NCI-H1930 (cell line): Measurements from ENCODE around the gene DGKG.

Experiments
- DNase-seq, 2 experiments: peaks; one replicate each; lab custom pipeline; 2025; lab: John Stamatoyannopoulos, UW

The DGKG gene

DNA sequence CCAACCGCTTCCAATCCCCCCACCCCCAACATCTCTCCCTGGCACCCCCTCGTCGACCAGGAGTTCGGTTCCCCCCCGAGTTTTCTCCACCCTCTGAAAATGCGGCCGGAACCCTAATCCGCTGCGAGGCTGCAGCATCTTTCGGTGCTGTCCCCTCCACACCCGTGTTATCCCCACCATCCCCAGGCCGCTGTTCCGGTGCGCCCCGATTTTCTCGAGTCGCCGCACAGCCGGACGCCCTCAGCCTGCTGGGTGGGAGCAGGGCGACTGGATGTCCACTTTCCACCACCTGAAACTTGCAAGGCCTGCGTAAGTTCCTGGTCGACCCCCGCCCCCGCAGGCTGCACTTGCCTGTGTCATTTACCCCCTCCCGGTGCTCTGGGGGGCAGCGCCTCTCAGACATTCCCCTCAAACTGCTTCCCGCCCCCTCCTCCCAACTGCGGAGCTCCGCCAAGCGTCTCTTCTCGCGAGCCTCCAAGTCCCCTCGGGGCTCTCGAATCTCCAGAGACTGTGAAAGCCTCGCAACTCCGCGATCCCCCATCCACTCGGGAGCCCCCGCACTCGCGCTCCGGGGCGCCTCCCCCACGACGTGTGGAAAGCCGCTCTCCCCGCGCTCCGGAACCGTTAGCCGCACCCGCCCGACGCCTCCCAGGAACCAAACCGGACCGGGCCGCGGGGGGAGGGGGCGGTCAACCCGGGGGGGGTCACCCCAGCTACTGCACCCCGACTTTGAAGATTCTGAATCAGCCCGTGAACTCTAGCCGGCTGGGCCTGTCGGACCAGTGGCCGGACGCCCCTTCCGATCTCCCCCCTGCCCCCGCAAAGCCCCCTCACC, 253.7 kb downstream of the DGKG start:
- DNase-seq = peak; percentile 46 to 63

DNA sequence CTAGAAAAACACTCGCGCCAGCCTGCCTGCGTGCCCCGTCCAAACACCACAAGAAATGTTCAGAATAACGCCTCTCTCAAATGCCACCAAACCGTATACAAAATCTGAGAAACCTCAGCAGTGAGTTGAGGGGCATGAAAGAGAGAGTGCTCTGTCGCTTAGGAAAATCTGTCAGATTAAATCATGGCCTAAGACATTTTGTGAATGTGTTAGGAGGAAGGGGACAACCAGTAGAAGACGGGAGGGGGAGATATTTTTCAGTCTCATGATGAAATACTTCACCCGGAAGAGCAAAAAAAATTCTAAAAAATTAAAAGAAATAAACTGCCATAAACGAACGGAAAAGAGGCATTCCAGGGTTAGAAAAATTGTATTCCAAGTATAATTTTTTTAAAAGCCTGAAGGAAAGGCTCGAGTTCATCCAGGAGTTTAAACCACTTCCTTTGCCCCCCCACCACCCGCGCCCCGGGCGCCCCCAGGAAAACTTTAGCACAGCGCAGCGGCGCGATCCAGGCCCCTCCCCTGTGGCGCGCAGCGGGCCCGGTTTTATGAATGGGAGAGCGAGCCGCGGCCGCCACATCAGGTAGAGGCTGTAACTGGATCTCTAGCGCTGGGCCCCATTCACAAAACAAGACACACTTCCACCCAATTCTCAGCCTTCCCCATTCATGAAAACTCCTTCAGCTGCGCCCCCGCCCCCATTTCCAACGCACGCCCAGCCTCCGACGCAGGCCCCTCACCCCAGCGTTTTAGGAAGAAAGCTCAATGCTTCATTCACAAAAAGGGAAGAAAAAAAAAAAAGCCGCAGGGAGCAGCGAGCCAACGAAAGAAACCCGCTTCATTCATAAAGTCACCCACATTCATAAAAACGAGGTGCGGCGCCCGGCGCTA, 254.6 kb downstream of the DGKG start:
- peak; percentile 59 to 78 for DNase-seq

DNA sequence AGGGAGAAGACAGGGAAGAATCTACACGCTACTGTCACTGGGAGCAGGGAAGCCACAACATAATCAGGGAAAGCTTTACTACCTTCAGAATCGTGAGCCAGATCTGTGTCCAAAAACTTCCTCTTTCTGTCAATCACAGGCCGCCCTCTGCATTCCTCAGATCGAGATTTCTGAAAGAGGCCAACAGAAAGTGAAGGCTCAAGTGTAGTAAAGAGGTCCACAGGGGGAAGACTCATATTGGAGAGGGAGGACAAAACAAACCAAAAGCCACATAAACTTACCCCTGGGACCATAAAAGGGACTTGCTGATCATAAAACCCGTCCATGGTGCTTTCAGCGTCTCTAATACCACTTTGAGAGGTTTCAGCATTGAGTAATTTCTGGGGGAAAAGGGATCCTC, 256.5 kb downstream of the DGKG start:
- DNase-seq = no peak

DNA sequence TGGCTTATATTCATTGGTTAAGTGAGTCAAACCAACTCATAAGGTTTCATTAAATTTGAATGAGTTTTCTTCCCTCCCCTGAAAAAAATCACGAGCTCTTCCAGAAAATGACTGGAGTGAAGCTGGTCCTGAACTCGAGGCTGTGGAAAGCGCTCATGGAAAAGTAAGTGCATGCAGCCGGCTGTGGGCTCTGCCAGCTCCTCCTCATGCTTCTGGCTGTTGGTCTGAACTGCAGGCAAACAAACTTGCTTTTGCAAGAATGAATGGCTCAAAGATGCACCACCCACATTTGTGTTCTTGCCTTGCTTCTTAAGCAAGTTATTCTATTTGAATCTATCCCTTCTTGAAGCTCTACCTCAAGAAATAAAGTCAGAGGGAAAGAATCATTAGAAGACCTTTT, 259.3 kb downstream of the DGKG start:
- no peak for DNase-seq

DNA sequence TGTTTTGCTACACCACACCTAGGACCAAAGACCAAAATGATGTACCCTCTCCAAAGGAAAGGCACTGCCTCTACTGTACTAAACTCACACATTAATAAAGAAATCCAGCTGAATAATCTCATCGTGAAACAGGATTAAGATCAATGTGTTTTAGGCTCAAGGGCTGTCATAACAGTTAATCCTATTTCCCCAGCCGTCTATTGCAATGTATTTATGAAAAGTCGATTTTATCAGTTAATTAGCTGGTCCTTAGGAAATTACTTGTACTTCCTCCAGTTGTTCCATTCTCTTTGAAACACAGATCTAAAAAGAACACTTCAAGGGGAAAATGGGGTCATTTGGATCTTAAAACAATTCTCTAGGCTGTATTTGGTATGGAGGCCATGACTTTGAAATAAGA, 261.6 kb downstream of the DGKG start:
- no peak for DNase-seq

DNA sequence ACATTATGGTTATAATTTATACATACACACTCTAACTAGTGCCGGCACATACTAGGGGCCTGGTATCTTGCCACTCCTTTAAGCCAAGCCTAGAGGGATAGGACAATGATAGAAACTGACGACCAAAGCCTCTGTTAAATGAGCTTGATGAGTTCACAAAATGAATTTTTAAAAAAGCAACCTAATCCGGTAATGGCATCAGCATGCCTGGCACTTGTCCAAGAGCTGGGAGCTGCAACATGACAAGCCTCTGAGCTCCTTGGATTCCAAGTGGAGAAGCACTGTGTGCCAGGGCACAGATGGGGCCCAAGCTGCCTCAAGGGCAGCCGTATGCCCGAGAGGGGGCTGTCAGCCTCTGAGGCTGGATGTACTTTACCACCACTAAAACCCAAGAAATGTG, 262.9 kb downstream of the DGKG start:
- no peak for DNase-seq

DNA sequence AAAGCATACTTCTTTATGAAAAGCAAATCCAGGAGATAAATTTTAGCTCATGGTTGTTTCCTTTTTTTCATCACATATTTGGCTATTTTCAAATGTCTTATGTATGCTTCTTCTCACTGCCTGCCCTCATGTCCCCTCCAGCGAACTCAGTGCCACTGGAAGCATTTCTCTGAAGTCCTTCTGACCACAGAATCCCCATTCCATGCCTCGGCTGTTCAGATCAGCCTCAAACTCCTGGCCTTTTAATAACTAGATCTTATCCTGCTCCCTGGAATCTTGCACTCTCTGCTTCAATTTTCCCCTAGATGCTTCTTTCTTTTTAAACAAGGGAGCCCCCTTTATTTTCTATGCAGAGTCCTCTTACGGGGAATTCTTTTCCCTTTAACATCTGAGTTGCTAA, 263.3 kb downstream of the DGKG start:
- DNase-seq = no peak

DNA sequence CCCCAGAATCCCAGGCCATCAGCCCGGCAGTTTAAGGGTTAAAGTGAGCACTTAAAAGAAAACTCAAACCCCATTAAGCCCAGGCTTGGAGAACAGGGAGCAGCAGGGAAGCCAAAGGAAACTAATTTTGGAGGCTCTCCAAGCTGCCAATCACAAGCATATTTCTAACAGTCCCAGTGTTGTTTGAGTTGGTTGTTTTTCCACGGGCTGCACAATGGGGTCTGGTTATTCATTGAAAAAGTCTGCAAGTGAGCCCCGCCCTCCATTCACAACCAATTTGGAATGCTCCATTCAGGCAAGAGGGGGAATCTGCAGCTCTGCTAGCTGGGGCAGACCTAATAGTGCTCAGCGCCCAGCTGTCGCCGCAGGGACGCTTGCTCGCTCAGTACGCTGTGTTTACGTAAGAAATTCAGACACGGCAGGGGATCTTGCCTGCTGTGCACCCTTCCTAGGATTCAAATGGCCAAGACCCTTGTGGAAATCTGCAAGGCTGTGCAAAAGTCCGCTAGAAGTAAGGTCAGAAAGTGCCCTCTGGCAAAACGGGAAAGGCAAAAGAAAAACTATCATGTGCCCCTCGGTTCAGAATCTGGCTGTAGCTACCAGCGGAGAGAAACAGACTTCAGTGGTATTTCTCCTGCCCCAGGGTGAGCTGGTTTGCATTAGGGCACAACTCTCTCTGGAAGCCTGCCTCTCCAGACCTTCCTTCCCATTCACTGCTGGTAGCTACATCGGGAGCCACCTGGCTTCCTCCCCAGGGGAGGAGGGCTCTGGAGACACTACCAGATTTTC, 264.2 kb downstream of the DGKG start:
- peak; percentile 18 to 47 for DNase-seq

DNA sequence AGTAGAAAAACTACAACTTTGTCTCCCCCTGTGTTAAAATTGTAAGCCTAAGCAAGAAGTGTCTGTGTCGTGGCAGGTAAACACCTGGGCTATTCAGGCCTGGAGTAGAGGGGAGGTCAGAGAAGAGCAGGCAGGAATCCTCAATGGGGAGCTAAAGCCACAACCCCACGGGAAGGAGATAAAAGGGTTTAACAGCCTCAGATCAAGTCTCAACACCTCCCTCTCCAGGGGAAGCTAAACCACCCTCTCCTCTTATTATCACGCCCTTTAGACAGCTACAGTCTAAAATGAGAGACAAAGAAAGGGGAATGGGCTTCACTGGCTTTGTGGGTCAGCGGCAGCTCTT, 264.7 kb downstream of the DGKG start:
- DNase-seq = no peak
